ENCODE measurements around the gene INCA1. TPM values are rescaled to one million over a fixed set of nuclear protein-coding genes. Genes with fewer than 3 reads are reported as not detected.
A peak's percentile ranks its signal among the peaks of the same experiment; 100 is the strongest.

Gene INCA1
- total and polyA plus RNA-seq, 2 of the 13 experiments (the other 11 are each of a cell fraction or from before 2014, with no cell fraction given): 0.93 to 2.6 TPM

GRCh38 chr17:4939796-4940554 lies 57.3 kb downstream of the INCA1 start, which contains the start of the genes RNF167 and SLC25A11 (continued):
- TF ChIP-seq IRF9 (CRISPR knock-in tag; IDR thresholded peaks at IDR 0.05; ENCODE audit: borderline replicate concordance): no peak
- TF ChIP-seq ZNF747 (CRISPR knock-in tag; IDR thresholded peaks at IDR 0.05; ENCODE audit: borderline replicate concordance): no peak
- TF ChIP-seq KDM3A (CRISPR knock-in tag; IDR thresholded peaks at IDR 0.05; ENCODE audit: low read depth): no peak
- no peak for TF ChIP-seq CHCHD3 (CRISPR knock-in tag; IDR thresholded peaks at IDR 0.05)
- no peak for TF ChIP-seq ZNF446 (CRISPR knock-in tag; IDR thresholded peaks at IDR 0.05)
- no peak for TF ChIP-seq MLLT10 (CRISPR knock-in tag; IDR thresholded peaks at IDR 0.05)
- TF ChIP-seq ZNF550 (CRISPR knock-in tag; IDR thresholded peaks at IDR 0.05; ENCODE audit: borderline replicate concordance): no peak
- TF ChIP-seq NCOA1 (CRISPR knock-in tag; IDR thresholded peaks at IDR 0.05): no peak
- peak; percentile 82 for TF ChIP-seq E2F1 (CRISPR knock-in tag; IDR thresholded peaks at IDR 0.05)
- TF ChIP-seq MTA1 (CRISPR knock-in tag; IDR thresholded peaks at IDR 0.05; ENCODE audit: borderline replicate concordance): 0 out of 2 replicates have a peak, but pooled peaks have one; percentile 20
- no peak for TF ChIP-seq ZNF512 (CRISPR knock-in tag; IDR thresholded peaks at IDR 0.05)
- peak; percentile 43 for TF ChIP-seq TEAD3 (CRISPR knock-in tag; optimal IDR thresholded peaks at IDR 0.05; ENCODE audit: borderline replicate concordance)
- no peak for TF ChIP-seq GZF1 (CRISPR knock-in tag; IDR thresholded peaks at IDR 0.05)
- TF ChIP-seq MED8 (CRISPR knock-in tag; IDR thresholded peaks at IDR 0.05; ENCODE audit: insufficient replicate concordance): no peak
- TF ChIP-seq SMYD3 (CRISPR knock-in tag; IDR thresholded peaks at IDR 0.05): no peak
- peak; percentile 97 for TF ChIP-seq RBFOX2 (IDR thresholded peaks at IDR 0.05; ENCODE audit: low read depth, low read length)
- TF ChIP-seq TRIM24 (CRISPR knock-in tag; IDR thresholded peaks at IDR 0.05): no peak
- no peak for TF ChIP-seq TOE1 (CRISPR knock-in tag; IDR thresholded peaks at IDR 0.05)
- no peak; the same call in 1 of the 2 replicates for TF ChIP-seq ZNF788 (CRISPR knock-in tag; IDR thresholded peaks at IDR 0.05; ENCODE audit: borderline replicate concordance)
- no peak for TF ChIP-seq DNMT3B (CRISPR knock-in tag; conservative IDR thresholded peaks at IDR 0.05)
- no peak for TF ChIP-seq KDM6A (CRISPR knock-in tag; IDR thresholded peaks at IDR 0.05; ENCODE audit: low read depth)
- TF ChIP-seq GPBP1L1 (CRISPR knock-in tag; IDR thresholded peaks at IDR 0.05): no peak
- no peak for TF ChIP-seq PCBP2 (optimal IDR thresholded peaks at IDR 0.05; ENCODE audit: low read depth, low read length, poor library complexity, severe bottlenecking)
- TF ChIP-seq IRX3 (CRISPR knock-in tag; IDR thresholded peaks at IDR 0.05; ENCODE audit: borderline replicate concordance, low read depth): no peak
- TF ChIP-seq TBL1XR1 (IDR thresholded peaks at IDR 0.05; ENCODE audit: borderline replicate concordance, low read length, partially characterized antibody): peak; percentile 10
- no peak for TF ChIP-seq BORCS8-MEF2B (CRISPR knock-in tag; IDR thresholded peaks at IDR 0.05)
- TF ChIP-seq FOSL1 (CRISPR knock-in tag; IDR thresholded peaks at IDR 0.05; ENCODE audit: borderline replicate concordance): no peak

Data from HepG2 (cell line).